ENCODE measurements around the gene EPHB6.

EPHB6 gene

GRCh38 chr7:142866361-142867096, 11.7 kb downstream of the EPHB6 start:
- H3K4me3 ChIP-seq: no peak overlapping the region
- peaks cover 0 to 22% (median 0%) of the 10 kb centered on the region in 11 experiments; a peak in 4 of 22 replicates for H3K36me3 ChIP-seq
- no peak for TF ChIP-seq Cebpa-rat (IDR thresholded peaks at IDR 0.05)
- H3K4me1 ChIP-seq: peaks cover 14 to 51% (median 42%) of the 10 kb centered on the region in 10 experiments
- H4K20me1 ChIP-seq: no peaks in the 10 kb centered on the region
- no peak overlapping the region for H3K9ac ChIP-seq
- peak overlapping the region in 6 of 11 experiments; percentile 23 to 87 (median 82); a peak in 6 of 22 replicates for H3K4me2 ChIP-seq
- H3K9me3 ChIP-seq (replicated peaks in 1 of 11): no peaks in the 10 kb centered on the region
- no peak overlapping the region for H3K27ac ChIP-seq
- H3K27me3 ChIP-seq: no peaks in the 10 kb centered on the region

- TF ChIP-seq Cebpa-rat (IDR thresholded peaks at IDR 0.05): no peak
These were observed 12.2 kb downstream of the EPHB6 start for GRCh38 chr7:142867097-142867378.

GRCh38 chr7:142867398-142868187, 12.7 kb downstream of the EPHB6 start:
- H3K27ac ChIP-seq: no peak overlapping the region
- H3K36me3 ChIP-seq: peaks cover 0 to 19% (median 0%) of the 10 kb centered on the region in 11 experiments; a peak in 4 of 22 replicates
- TF ChIP-seq Cebpa-rat (IDR thresholded peaks at IDR 0.05): no peak

More at GRCh38 chr7:142867097-142867378, 12.2 kb downstream of the EPHB6 start:
- Histone ChIP-seq H4K20me1 (no peaks in the 10 kb centered on the region), H3K36me3 (peaks cover 0 to 22% (median 0%) of the 10 kb centered on the region in 11 experiments; a peak in 4 of 22 replicates), H3K27ac (no peak overlapping the region), H3K4me1 (peaks cover 14 to 48% (median 38%) of the 10 kb centered on the region in 10 experiments), H3K9ac (no peak overlapping the region), H3K9me3 (replicated peaks in 1 of 11) (no peaks in the 10 kb centered on the region), H3K4me2 (peak overlapping the region in 4 of 11 experiments; percentile 6 to 83 (median 30); a peak in 6 of 22 replicates), H3K4me3 (no peak overlapping the region), H3K27me3 (no peaks in the 10 kb centered on the region)

GRCh38 chr7:142868188-142868985, 13.5 kb downstream of the EPHB6 start:
- Histone ChIP-seq H3K9ac (no peak overlapping the region), H4K20me1 (no peaks in the 10 kb centered on the region), H3K27me3 (no peaks in the 10 kb centered on the region), H3K9me3 (replicated peaks in 1 of 11) (no peaks in the 10 kb centered on the region), H3K36me3 (peaks cover 0 to 11% (median 0%) of the 10 kb centered on the region in 11 experiments; a peak in 4 of 22 replicates), H3K27ac (no peak overlapping the region), H3K4me3 (no peak overlapping the region), H3K4me2 (0 out of 22 replicates have a peak overlapping the region, but pooled peaks of 1 of the 11 experiments have one; percentile 26), H3K4me1 (peaks cover 8 to 34% (median 25%) of the 10 kb centered on the region in 10 experiments)
- no peak for TF ChIP-seq Cebpa-rat (IDR thresholded peaks at IDR 0.05)

More at GRCh38 chr7:142867398-142868187, 12.7 kb downstream of the EPHB6 start:
- Histone ChIP-seq H3K9me3 (replicated peaks in 1 of 11) (no peaks in the 10 kb centered on the region), H3K9ac (no peak overlapping the region), H3K4me3 (no peak overlapping the region), H3K4me2 (peak overlapping the region in 7 of 11 experiments; percentile 6 to 36 (median 29); a peak in 9 of 22 replicates), H3K27me3 (no peaks in the 10 kb centered on the region), H4K20me1 (no peaks in the 10 kb centered on the region), H3K4me1 (peaks cover 14 to 42% (median 32%) of the 10 kb centered on the region in 10 experiments)

GRCh38 chr7:142868986-142869415, 14.1 kb downstream of the EPHB6 start:
- no peaks in the 10 kb centered on the region for H3K9me3 ChIP-seq (replicated peaks in 1 of 11)
- TF ChIP-seq Cebpa-rat (IDR thresholded peaks at IDR 0.05): no peak
- H3K4me2 ChIP-seq: no peak overlapping the region
- no peak overlapping the region for H3K27ac ChIP-seq
- no peaks in the 10 kb centered on the region for H3K27me3 ChIP-seq
- no peak overlapping the region for H3K9ac ChIP-seq
- no peaks in the 10 kb centered on the region for H4K20me1 ChIP-seq
- H3K4me3 ChIP-seq: no peak overlapping the region
- peaks cover 0 to 5% (median 0%) of the 10 kb centered on the region in 11 experiments; a peak in 4 of 22 replicates for H3K36me3 ChIP-seq
- H3K4me1 ChIP-seq: peaks cover 7 to 33% (median 24%) of the 10 kb centered on the region in 10 experiments

GRCh38 chr7:142869434-142869833, 14.6 kb downstream of the EPHB6 start:
- Histone ChIP-seq H3K4me2 (no peak overlapping the region), H3K27me3 (no peaks in the 10 kb centered on the region), H3K4me3 (no peak overlapping the region), H3K9me3 (replicated peaks in 1 of 11) (peaks cover 0 to 3% (median 0%) of the 10 kb centered on the region in 11 experiments; a peak in 1 of 22 replicates), H4K20me1 (no peaks in the 10 kb centered on the region), H3K9ac (no peak overlapping the region), H3K4me1 (peaks cover 7 to 33% (median 24%) of the 10 kb centered on the region in 10 experiments), H3K27ac (no peak overlapping the region), H3K36me3 (peaks cover 0 to under 1% (median 0%) of the 10 kb centered on the region in 11 experiments; a peak in 3 of 22 replicates)
- TF ChIP-seq Cebpa-rat (IDR thresholded peaks at IDR 0.05): no peak

- no peak for TF ChIP-seq Cebpa-rat (IDR thresholded peaks at IDR 0.05)
- Histone ChIP-seq H3K4me3 (no peak overlapping the region), H3K4me2 (no peak overlapping the region), H3K36me3 (no peaks in the 10 kb centered on the region; a peak in 1 of 22 replicates), H3K27ac (no peak overlapping the region), H3K9me3 (replicated peaks in 1 of 11) (peaks cover 0 to 9% (median 0%) of the 10 kb centered on the region in 11 experiments; a peak in 1 of 22 replicates), H4K20me1 (no peaks in the 10 kb centered on the region), H3K27me3 (no peaks in the 10 kb centered on the region), H3K4me1 (peaks cover 7 to 28% (median 22%) of the 10 kb centered on the region in 10 experiments), H3K9ac (no peak overlapping the region)
These were observed 15.3 kb downstream of the EPHB6 start for GRCh38 chr7:142870147-142870559.

GRCh38 chr7:142870566-142871259, 15.8 kb downstream of the EPHB6 start:
- Histone ChIP-seq H3K4me1 (peaks cover 4 to 22% (median 16%) of the 10 kb centered on the region in 10 experiments), H3K4me2 (no peak overlapping the region), H3K27ac (no peak overlapping the region), H3K4me3 (no peak overlapping the region), H3K27me3 (no peaks in the 10 kb centered on the region), H3K9ac (no peak overlapping the region), H3K9me3 (replicated peaks in 1 of 11) (peaks cover 0 to 9% (median 0%) of the 10 kb centered on the region in 11 experiments; a peak in 1 of 22 replicates), H3K36me3 (no peaks in the 10 kb centered on the region; a peak in 1 of 22 replicates), H4K20me1 (no peaks in the 10 kb centered on the region)
- no peak for TF ChIP-seq Cebpa-rat (IDR thresholded peaks at IDR 0.05)

All from BLaER1 treated with 17β-estradiol and CSF1 and Interleukin-3, amounts not matched to agents 10 nM and 100 nM (cell line).